GM12873 (cell line): Measurements from ENCODE around the gene ZSCAN5B.
A peak's percentile ranks its signal among the peaks of the same experiment; 100 is the strongest.
"Not testable (repeated sequence)": the region's sequence is repeated elsewhere in the genome, so short reads cannot be mapped to it uniquely, and the experiment has no call there.

ENCODE experiments used
- CTCF ChIP-seq: IDR thresholded peaks from 2 replicates; pipeline ENCODE4 v1.5.1; 2012; ENCODE audit warnings: low read depth, mild to moderate bottlenecking, moderate library complexity, low read length, control low read depth; ENCODE audit not compliant: insufficient read depth; ENCODE audit errors: missing control alignments

ZSCAN5B gene

DNA sequence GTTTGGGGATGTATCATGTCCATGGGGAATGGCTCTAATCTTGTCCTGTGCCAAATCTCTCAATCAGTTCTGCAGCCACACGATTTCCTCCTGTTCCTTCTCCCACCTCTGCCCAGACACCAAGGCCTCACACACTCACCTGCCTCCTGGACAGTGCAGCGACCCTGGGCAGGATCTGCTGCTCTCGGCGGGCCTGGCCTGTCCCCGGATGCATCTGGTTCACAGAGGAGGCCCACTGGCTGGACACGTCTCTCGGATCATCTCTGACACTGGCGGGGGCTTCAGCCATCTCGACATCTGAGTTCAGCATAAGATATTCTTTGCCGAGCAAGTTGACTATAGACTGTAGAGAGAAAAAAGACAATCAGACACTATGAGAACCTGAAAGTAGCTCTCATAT lies 5.9 kb downstream of the ZSCAN5B start:
- no peak for TF ChIP-seq CTCF

GRCh38 chr19:56191115-56191514 lies 6.5 kb downstream of the ZSCAN5B start:
- no peak for TF ChIP-seq CTCF

- TF ChIP-seq CTCF, result peak; percentile 20
These were observed 7.8 kb downstream of the ZSCAN5B start for GRCh38 chr19:56189785-56190184.

DNA sequence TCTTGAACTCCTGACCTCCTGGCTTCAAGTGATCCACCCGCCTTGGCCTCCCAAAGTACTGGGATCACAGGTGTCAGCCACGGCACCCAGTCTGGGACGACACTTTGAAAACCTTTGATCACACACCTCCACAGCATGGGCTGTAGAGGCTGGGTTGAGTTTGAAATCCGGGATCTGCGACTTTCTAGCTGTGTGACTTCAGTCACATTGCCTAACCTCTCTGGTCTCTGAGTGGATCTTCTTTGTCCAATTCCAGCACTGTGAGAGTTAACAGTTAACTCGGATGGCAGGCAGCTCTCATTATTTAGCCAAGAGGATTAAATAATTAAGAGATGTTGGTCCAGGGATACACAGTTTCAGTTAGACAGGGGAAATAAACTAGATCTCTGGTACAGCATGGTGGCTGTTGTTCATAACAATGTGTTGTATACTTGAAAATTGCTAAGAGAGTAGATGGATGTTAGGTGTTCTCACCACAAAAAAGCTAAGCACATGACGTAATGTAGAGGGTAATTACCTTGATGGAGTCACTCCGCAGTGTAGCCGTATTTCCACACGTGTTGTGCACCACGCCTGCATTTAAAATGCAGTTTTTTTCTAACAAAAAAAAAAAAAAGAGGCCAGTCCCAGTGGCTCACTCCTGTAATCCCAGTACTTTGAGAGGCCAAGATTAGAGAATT lies 19.9 kb downstream of the ZSCAN5B start:
- TF ChIP-seq CTCF, result no peak

DNA sequence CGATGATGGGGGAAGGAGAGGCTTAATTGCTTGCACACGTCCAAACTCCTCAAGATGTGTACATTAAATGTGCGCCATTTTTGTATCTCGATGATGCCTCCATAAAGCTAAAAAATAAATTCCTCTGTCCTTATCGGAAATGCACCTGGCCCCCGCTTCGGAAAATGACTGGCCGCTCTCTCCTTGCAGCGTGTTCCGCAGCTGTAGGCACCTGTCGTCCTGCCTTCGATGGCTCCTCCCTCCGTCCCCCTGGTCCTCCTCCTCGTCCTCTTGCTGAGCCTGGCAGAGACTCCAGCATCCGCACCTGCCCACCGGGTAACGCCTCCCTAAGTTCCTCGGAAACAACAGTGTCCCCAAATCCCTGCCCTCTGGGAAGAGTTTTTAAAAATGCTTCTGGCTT lies 20.7 kb downstream of the ZSCAN5B start:
- no peak for TF ChIP-seq CTCF

- TF ChIP-seq CTCF, result not testable (repeated sequence)
These were observed 21.7 kb downstream of the ZSCAN5B start, which contains the start of gene GALP for GRCh38 chr19:56175861-56176307. TSS of gene GALP (plus strand) at chr19:56176008. CDS start at chr19:56177109, 1,101 bp downstream.

- no peak for TF ChIP-seq CTCF
These were observed 23.0 kb downstream of the ZSCAN5B start for GRCh38 chr19:56174550-56174949.

- TF ChIP-seq CTCF, result no peak
These were observed 23.5 kb downstream of the ZSCAN5B start for GRCh38 chr19:56174086-56174485.
